CD4-positive, alpha-beta T cell treated with Interleukin-17A for 1 hour (primary cell): ENCODE measurements around the gene PINLYP.

ENCODE experiments used
- DNase-seq: peaks from one replicate; pipeline ENCODE4 v3.0.0-alpha.2; 2020

PINLYP gene

GRCh38 chr19:43607238-43608205 lies 31.9 kb downstream of the PINLYP start:
- DNase-seq = no peak

GRCh38 chr19:43609872-43610271 lies 34.3 kb downstream of the PINLYP start:
- no peak for DNase-seq

GRCh38 chr19:43610493-43610892 lies 34.9 kb downstream of the PINLYP start:
- DNase-seq = no peak

- DNase-seq = no peak
These were observed 36.2 kb downstream of the PINLYP start, which contains the start of gene SRRM5 for GRCh38 chr19:43611788-43612187. SRRM5 (plus strand) TSS chr19:43612088; CDS start chr19:43612122, 34 bp downstream.

- DNase-seq = no peak
These were observed 36.8 kb downstream of the PINLYP start for GRCh38 chr19:43612374-43612773.

- no peak for DNase-seq
These were observed 40.7 kb downstream of the PINLYP start for GRCh38 chr19:43616306-43616705.

- DNase-seq = no peak
These were observed 41.4 kb downstream of the PINLYP start for GRCh38 chr19:43616954-43617353.

- peak; percentile 48 for DNase-seq
These were observed 43.3 kb downstream of the PINLYP start for GRCh38 chr19:43618921-43619261.

- DNase-seq = peak; percentile 91
These were observed 43.9 kb downstream of the PINLYP start, which contains the start of gene ZNF428 for GRCh38 chr19:43619262-43620060. ZNF428 (minus strand) TSS chr19:43619629; CDS start chr19:43614304, 5,325 bp downstream.

GRCh38 chr19:43620061-43621001 lies 44.7 kb downstream of the PINLYP start:
- peak; percentile 87 for DNase-seq

GRCh38 chr19:43622070-43622469 lies 46.5 kb downstream of the PINLYP start:
- no peak for DNase-seq

GRCh38 chr19:43622956-43623355 lies 47.4 kb downstream of the PINLYP start:
- DNase-seq = no peak

- DNase-seq = peak; percentile 22
These were observed 48.5 kb downstream of the PINLYP start for GRCh38 chr19:43623889-43624670.

- DNase-seq = peak; percentile 88
These were observed 49.3 kb downstream of the PINLYP start for GRCh38 chr19:43624933-43625332.

- no peak for DNase-seq
These were observed 50.4 kb downstream of the PINLYP start for GRCh38 chr19:43625918-43626579.

GRCh38 chr19:43626838-43627237 lies 51.2 kb downstream of the PINLYP start:
- DNase-seq = no peak

GRCh38 chr19:43628646-43629326 lies 53.2 kb downstream of the PINLYP start:
- no peak for DNase-seq

GRCh38 chr19:43631491-43631890 lies 55.9 kb downstream of the PINLYP start:
- no peak for DNase-seq
